GM10266 (cell line): ENCODE measurements around the gene IQCH.

Experiments used
- DNase-seq: peaks from one replicate; pipeline ENCODE4 v3.0.0; 2012; ENCODE audit errors: extremely low spot score
- CTCF ChIP-seq: IDR thresholded peaks from 2 replicates; pipeline ENCODE4 v1.5.1; 2012; ENCODE audit warnings: mild to moderate bottlenecking, low read depth; ENCODE audit not compliant: control insufficient read depth, insufficient read depth; ENCODE audit errors: missing control alignments

Gene IQCH

GRCh38 chr15:67405208-67406191 is 150.9 kb downstream of the IQCH start:
- DNase-seq: no peak
- no peak for TF ChIP-seq CTCF

GRCh38 chr15:67406257-67406861 is 151.8 kb downstream of the IQCH start:
- TF ChIP-seq CTCF: no peak
- DNase-seq: no peak

- TF ChIP-seq CTCF: no peak
- DNase-seq: no peak
Measured at GRCh38 chr15:67407786-67408185, 153.2 kb downstream of the IQCH start.

GRCh38 chr15:67409175-67409574 is 154.6 kb downstream of the IQCH start:
- no peak for DNase-seq
- TF ChIP-seq CTCF: no peak

GRCh38 chr15:67411486-67411885 is 156.9 kb downstream of the IQCH start:
- no peak for DNase-seq
- TF ChIP-seq CTCF: no peak

- no peak for TF ChIP-seq CTCF
- DNase-seq: no peak
Measured at GRCh38 chr15:67413770-67414390, 159.3 kb downstream of the IQCH start.

GRCh38 chr15:67415181-67415580 is 160.6 kb downstream of the IQCH start:
- no peak for DNase-seq
- no peak for TF ChIP-seq CTCF
